ENCODE measurements around the gene MFNG.
A peak's percentile ranks its signal among the peaks of the same experiment; 100 is the strongest.

The MFNG gene

DNA sequence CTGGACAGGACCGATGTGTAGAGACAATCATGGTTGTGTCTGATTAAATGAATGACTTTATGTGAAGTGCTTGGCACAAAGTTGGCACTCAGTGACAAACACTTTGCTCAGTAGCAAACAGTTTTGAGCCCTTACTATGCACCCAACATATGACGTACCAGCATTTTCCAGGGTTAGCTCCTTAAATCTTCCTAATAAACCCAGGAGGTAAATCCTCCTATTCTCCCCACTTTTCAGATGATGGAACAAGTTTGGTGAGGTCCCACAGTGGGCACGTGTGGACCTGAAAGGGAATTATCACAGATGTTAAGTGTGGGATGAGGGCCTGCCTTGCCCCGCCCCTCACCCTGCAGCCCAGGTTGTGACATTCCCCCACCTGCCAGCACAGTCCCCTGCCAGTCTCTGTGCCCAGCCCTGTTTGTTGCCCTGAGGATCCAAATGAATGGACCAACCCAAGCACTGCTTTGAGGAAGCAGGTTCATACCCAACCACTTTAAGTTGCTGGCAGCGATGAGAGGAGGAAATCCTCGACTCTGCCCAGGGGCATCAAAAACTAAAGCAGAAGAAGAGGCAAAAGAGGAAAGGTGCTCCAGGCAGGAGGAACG lies 39.7 kb upstream of the MFNG start:
- peaks cover 0 to 3% (median 0%) of the 10 kb centered on the region in 11 experiments; a peak in 2 of 22 replicates for H4K20me1 ChIP-seq
- no peak overlapping the region for H3K9ac ChIP-seq
- TF ChIP-seq Cebpa-rat (IDR thresholded peaks at IDR 0.05) = no peak
- no peak overlapping the region for H3K4me3 ChIP-seq
- H3K27ac ChIP-seq = no peak overlapping the region
- H3K4me2 ChIP-seq = peak overlapping the region; percentile 10 to 93 (median 77); a peak in 19 of 22 replicates
- peaks cover 16 to 30% (median 24%) of the 10 kb centered on the region in 11 experiments for H3K27me3 ChIP-seq
- no peaks in the 10 kb centered on the region for H3K9me3 ChIP-seq (replicated peaks in 1 of 11)
- no peaks in the 10 kb centered on the region for H3K36me3 ChIP-seq
- peaks cover 9 to 36% (median 28%) of the 10 kb centered on the region in 10 experiments; a peak in 19 of 20 replicates for H3K4me1 ChIP-seq

DNA sequence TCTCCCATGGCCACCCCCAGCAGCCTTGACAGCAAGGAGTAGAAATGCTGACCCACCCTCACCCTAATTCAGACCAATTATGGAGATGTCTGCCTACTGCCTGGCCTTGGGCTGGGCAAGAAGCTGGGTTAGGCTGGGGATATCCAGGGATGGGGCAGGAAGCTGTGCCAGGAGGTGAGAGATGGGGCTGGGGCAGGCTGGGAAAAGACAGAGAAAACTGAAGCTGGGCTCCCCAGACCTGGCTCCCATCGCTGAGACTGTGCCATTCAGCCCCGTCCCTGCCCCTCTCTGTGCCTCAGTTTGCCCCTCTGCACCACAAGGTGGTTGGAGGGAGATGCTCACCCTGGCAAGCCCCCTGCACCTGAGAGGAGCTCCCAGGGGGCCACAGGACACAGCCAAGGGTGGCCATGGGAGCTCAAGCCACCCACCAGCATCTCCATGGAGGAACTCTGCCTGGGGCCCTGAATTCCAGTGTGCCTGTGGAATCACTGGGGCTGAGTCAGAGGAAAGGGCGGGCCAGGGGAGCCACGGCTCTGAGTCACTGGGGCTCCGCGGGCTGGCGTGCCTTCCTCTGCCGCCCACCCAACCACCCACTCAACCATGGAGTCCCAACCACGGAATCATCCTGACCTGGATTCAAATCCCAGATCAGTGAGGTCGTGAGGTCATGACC lies 39.0 kb upstream of the MFNG start:
- peaks cover 8 to 38% (median 28%) of the 10 kb centered on the region in 10 experiments; a peak in 19 of 20 replicates for H3K4me1 ChIP-seq
- no peak for TF ChIP-seq Cebpa-rat (IDR thresholded peaks at IDR 0.05)
- peaks cover 0 to 4% (median 0%) of the 10 kb centered on the region in 11 experiments; a peak in 3 of 22 replicates for H4K20me1 ChIP-seq
- no peaks in the 10 kb centered on the region for H3K9me3 ChIP-seq (replicated peaks in 1 of 11)
- H3K9ac ChIP-seq = no peak overlapping the region
- H3K27me3 ChIP-seq = peaks cover 23 to 36% (median 31%) of the 10 kb centered on the region in 11 experiments
- H3K4me2 ChIP-seq = peak overlapping the region in 10 of 11 experiments; percentile 26 to 93 (median 80); a peak in 19 of 22 replicates
- H3K4me3 ChIP-seq = no peak overlapping the region
- 0 out of 22 replicates have a peak overlapping the region, but pooled peaks of 1 of the 11 experiments have one; percentile 10 for H3K27ac ChIP-seq
- no peaks in the 10 kb centered on the region for H3K36me3 ChIP-seq

DNA sequence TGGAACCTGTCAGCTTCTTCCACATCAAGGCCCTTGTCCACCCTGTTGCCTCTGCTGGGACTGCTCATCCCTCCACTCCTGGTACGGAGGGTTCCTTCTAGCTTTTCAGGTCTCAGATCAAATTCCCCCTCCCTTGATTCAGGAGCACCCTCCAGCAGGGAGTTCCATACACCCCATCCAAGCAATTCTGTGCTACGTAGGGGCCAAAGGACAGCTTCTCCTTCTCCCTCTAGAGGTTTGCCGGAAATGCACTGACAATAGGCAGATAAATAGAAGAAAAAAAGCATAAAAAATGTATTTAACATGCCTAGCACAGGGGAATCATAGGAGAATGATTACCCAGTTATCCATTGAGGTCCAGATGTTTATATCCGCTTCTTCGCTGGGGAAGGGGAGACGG lies 36.3 kb upstream of the MFNG start:
- Histone ChIP-seq H3K4me3 (no peak overlapping the region), H3K9me3 (replicated peaks in 1 of 11) (no peaks in the 10 kb centered on the region), H3K4me2 (no peak overlapping the region), H3K36me3 (no peaks in the 10 kb centered on the region), H3K27ac (no peak overlapping the region), H3K9ac (no peak overlapping the region), H4K20me1 (peaks cover 0 to 30% (median 12%) of the 10 kb centered on the region in 11 experiments; a peak in 12 of 22 replicates), H3K4me1 (peaks cover 12 to 43% (median 34%) of the 10 kb centered on the region in 10 experiments), H3K27me3 (peaks cover 50 to 64% (median 58%) of the 10 kb centered on the region in 11 experiments)
- no peak for TF ChIP-seq Cebpa-rat (IDR thresholded peaks at IDR 0.05)

DNA sequence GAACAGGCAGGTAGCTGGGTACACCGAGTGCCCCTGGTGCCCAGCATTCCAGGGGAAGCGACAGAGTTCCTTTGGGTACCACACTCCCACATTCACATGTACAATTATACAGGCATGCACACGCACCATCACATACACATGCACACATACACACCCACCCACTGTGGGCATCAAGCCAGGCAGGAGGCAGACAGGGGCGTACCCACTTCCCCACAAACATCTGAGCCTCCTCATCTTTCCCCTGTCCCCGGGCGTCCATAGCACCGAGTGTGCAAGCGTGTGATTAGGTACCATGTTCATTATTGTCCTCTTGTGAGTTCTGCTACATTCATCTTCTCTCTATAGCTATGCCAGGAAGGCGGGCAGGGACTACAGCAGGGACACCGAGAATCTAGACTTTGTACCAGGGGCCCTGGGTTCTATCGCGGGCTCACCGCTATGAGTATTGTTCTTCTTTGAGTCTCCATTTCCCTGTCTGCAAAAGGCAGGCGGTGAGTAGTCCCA lies 35.1 kb upstream of the MFNG start:
- no peaks in the 10 kb centered on the region for H3K9me3 ChIP-seq (replicated peaks in 1 of 11)

DNA sequence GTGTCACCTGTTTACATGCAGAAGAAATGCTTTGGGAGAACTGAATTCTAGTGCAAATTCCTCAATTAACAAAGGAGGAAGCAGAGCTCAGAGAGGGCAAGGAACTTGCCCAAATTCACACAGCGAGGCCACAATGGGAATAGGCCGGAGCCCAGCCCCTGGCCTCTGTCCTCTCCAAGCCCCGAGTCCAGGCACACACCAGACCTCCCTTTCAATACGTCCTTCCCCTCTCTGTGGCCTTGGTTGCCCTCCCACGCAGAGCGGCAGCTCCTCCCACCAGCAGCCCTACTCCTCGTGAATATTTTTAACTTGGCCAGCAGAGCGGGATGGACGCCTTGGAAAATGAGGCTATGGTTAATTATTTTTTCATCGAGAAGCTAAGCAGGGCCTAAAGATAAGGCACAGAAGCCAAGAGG lies 34.6 kb upstream of the MFNG start:
- H3K4me2 ChIP-seq = 0 out of 22 replicates have a peak overlapping the region, but pooled peaks of 1 of the 11 experiments have one; percentile 19
- no peak for TF ChIP-seq Cebpa-rat (IDR thresholded peaks at IDR 0.05)

More for the DNA sequence above, 35.1 kb upstream of the MFNG start:
- H3K4me3 ChIP-seq = no peak overlapping the region
- H3K9ac ChIP-seq = no peak overlapping the region
- H3K36me3 ChIP-seq = no peaks in the 10 kb centered on the region
- H3K4me2 ChIP-seq = no peak overlapping the region
- no peak overlapping the region for H3K27ac ChIP-seq
- TF ChIP-seq Cebpa-rat (IDR thresholded peaks at IDR 0.05) = no peak
- peaks cover 52 to 76% (median 70%) of the 10 kb centered on the region in 11 experiments for H3K27me3 ChIP-seq
- H3K4me1 ChIP-seq = peaks cover 12 to 36% (median 29%) of the 10 kb centered on the region in 10 experiments
- H4K20me1 ChIP-seq = peaks cover 0 to 30% (median 12%) of the 10 kb centered on the region in 11 experiments; a peak in 12 of 22 replicates

DNA sequence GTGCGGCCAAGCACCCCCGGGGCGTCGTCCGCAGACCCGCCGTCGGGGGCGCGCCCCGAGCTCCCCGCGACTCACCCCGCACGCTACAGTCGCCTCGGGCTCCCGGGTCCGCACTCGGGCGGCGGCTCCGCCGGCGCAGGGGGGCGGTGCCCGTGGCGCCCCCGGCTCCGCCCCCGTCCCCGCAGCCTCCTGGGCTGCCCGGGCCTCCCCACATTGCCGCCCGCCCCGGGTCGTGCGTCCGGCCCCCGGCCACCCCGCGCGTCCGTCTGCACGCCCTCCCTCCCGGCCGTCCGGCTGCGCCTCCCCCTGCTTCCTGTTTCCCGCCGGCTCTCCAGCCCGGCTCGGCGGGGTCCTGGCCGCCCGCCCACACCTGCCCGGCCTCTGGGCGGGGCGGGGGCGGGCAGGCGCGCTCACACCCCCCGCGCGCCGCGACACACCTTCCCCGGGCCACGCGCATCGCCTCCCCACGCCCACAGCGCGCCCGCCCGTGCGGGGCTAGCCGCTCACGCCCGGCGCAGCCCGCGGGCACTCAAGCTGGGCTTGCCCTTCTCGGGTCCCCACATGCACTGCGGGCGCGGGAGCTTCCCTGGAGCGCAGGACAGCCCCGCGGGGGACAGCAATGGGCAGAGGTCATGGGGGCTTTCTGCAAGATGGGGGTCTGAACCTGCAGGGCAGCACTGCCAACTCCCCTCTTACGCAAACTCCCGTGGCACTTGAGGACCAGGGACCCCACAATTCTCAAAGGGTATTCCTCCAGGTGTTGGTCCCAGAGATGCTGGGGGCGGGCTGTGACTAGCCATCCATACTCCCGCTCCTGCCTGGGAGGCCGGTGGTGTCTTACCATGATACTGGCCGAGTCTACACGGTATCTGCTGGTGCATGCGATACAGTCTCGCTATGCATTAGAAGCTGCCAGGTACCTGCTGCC lies 33.3 kb upstream of the MFNG start, which contains the start of gene CARD10:
TSS of gene CARD10 (minus strand) at position 148 of the 928 bp plus-strand sequence. CDS start 215 bp downstream, outside the sequence.
- no peak for TF ChIP-seq Cebpa-rat (IDR thresholded peaks at IDR 0.05)
- Histone ChIP-seq H4K20me1 (peaks cover 0 to 30% (median 12%) of the 10 kb centered on the region in 11 experiments; a peak in 12 of 22 replicates), H3K4me2 (peak within 1 kb of the TSS; percentile 86 to 96 (median 92)), H3K4me1 (peaks cover 11 to 20% (median 15%) of the 10 kb centered on the region in 10 experiments), H3K4me3 (peak within 1 kb of the TSS; percentile 51 to 72 (median 60)), H3K27me3 (peaks cover 66 to 91% (median 86%) of the 10 kb centered on the region in 11 experiments), H3K27ac (no peak within 1 kb of the TSS), H3K9ac (peak within 1 kb of the TSS in 10 of 11 experiments; percentile 39 to 75 (median 58); a peak in 17 of 22 replicates), H3K9me3 (replicated peaks in 1 of 11) (no peaks in the 10 kb centered on the region), H3K36me3 (no peaks in the 10 kb centered on the region)

More for the DNA sequence above, 34.6 kb upstream of the MFNG start:
- Histone ChIP-seq H3K4me3 (no peak overlapping the region), H3K4me1 (peaks cover 12 to 31% (median 25%) of the 10 kb centered on the region in 10 experiments), H3K9ac (no peak overlapping the region), H3K27ac (no peak overlapping the region), H4K20me1 (peaks cover 0 to 30% (median 12%) of the 10 kb centered on the region in 11 experiments; a peak in 12 of 22 replicates), H3K36me3 (no peaks in the 10 kb centered on the region), H3K9me3 (replicated peaks in 1 of 11) (no peaks in the 10 kb centered on the region), H3K27me3 (peaks cover 57 to 81% (median 75%) of the 10 kb centered on the region in 11 experiments)

DNA sequence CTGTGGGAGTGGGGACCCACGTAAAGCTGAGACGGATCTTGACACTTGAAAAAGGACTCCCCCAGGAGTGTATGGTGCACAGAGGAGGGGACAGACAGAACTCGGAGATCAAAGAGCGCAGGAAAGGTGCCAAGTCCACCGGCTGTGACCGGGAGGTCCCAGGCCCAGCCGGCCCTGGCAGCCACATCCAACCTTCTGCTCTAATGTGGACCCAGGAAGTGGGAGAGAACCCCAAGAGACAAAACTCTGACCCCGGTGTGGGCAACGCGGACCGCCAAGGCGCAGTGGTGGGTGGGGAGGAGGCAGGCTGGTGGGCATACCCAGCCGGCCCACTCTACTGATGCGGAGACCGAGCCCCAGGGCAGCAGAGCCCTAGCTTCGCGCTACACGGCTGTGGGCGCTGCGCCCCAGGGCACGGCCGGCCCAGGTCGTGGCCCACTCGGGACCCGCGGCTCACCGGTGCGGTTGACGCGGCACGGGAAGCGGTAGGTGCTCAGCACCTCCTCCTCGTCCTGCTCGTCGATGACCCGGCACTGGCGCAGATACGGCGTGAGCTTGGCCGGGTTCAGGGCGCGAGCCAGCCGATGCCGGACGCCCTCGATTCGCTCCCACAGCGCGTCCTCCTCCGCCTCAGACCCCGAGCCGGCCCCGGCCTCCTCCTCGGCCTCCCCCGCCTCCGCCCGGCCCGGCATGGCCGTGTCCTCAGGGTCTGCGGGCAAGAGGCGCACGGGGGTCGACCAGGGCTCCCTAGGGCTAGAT lies 32.5 kb upstream of the MFNG start:
- Histone ChIP-seq H3K27ac (no peak overlapping the region), H3K36me3 (no peaks in the 10 kb centered on the region), H4K20me1 (peaks cover 0 to 30% (median 12%) of the 10 kb centered on the region in 11 experiments; a peak in 12 of 22 replicates), H3K9me3 (replicated peaks in 1 of 11) (no peaks in the 10 kb centered on the region), H3K4me3 (peak overlapping the region; percentile 51 to 72 (median 60)), H3K4me2 (peak overlapping the region; percentile 86 to 96 (median 92)), H3K9ac (peak overlapping the region in 9 of 11 experiments; percentile 41 to 75 (median 59); a peak in 14 of 22 replicates), H3K27me3 (peaks cover 71 to 96% (median 92%) of the 10 kb centered on the region in 11 experiments), H3K4me1 (peaks cover 11 to 20% (median 15%) of the 10 kb centered on the region in 10 experiments)
- no peak for TF ChIP-seq Cebpa-rat (IDR thresholded peaks at IDR 0.05)
